NB4 (cell line): ENCODE data around the gene PEMT.

Experiments used
- CTCF ChIP-seq: IDR thresholded peaks from one replicate; pipeline ENCODE4 v1.5.1; 2012; ENCODE audit warnings: low read depth, low read length
- POLR2A ChIP-seq: IDR thresholded peaks from 2 replicates; pipeline ENCODE4 v1.6.1; 2011; ENCODE audit warnings: mild to moderate bottlenecking; ENCODE audit not compliant: insufficient read length; ENCODE audit errors: extremely low read depth

- TF ChIP-seq CTCF (no peak), POLR2A (no peak)
Observed at GRCh38 chr17:17623904-17624303, 32.4 kb upstream of the PEMT start.
